ENCODE results near the gene CDKAL1. TPM values are rescaled to one million over a fixed set of nuclear protein-coding genes. Genes with fewer than 3 reads are reported as not detected.

CDKAL1 gene
- total and polyA plus RNA-seq, 9 of the 15 experiments (the other 6 are each of a cell fraction or from before 2014, with no cell fraction given), result 11.2 to 36.3 (median 20.1) TPM

DNA sequence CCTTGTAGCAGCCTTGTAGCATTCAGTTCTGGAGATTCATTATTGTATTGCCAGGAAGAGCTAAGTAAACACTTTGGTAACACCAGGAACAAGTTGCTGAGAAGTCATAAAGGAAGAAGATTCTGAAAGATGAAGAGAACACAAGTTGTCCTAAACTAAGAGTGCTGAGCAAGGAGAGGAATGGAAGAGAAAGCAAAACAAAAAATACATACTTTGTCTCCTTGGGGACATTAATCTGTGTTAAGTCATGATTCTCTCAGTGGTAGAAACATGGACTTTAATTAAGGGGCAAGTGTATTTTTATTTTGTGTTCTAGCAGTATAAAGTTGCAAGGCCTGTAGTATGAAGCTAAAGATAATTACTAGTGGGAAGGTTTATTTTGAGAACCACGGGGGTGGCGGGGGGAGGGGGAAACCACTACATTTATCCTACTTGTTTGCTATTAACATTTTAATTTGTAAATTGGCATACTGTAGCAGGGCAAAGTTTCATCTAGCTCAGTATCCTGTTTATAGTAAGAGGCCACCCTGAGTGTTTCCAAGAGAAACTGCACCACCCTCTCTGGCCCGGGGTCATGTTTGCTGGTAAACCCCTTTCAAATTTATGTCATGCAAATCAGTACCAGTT is 463.0 kb downstream of the CDKAL1 start:
- POLR2A ChIA-PET, result no interaction called here
- in situ Hi-C loops (cut with MboI) (no loop called here), intact Hi-C loops (cut with micrococcal nuclease) (no loop called here)
- H4K20me1 ChIP-seq (replicated peaks; ENCODE audit: control insufficient read depth, insufficient read depth, low read length), result no peaks in the 10 kb centered on the region
- no peaks in the 10 kb centered on the region for H3K9me1 ChIP-seq (ENCODE audit: control insufficient read depth, insufficient read depth, low read length)
- no TSS peak for BruUV-seq (replicated peaks)
- FAIRE-seq, result no peak
- H3K9ac ChIP-seq (ENCODE audit: insufficient read depth in 1 of 2, low read depth in 2 of 2, low read length in 2 of 2), result no peak overlapping the region
- no peak overlapping the region for H3K4me2 ChIP-seq (ENCODE audit: insufficient read depth, low read length)
- peaks cover 3% of the 10 kb centered on the region; the same call in 1 of the 3 replicates for H3K36me3 ChIP-seq (ENCODE audit: control insufficient read depth, insufficient read depth, low read length)
- CTCF ChIA-PET (ENCODE audit: low intra/inter-chr PET ratio), result no interaction called here
- no peaks in the 10 kb centered on the region for H3K79me2 ChIP-seq (ENCODE audit: control insufficient read depth, insufficient read depth, low read length)
- no peaks in the 10 kb centered on the region for H3K27me3 ChIP-seq (ENCODE audit: control insufficient read depth in 2 of 2, insufficient read depth in 2 of 2, low read length in 2 of 2)
- DNase-seq (ENCODE audit: extremely low read depth in 1 of 4, low spot score in 3 of 4), result no peak
- TF ChIP-seq, protein P1, sequence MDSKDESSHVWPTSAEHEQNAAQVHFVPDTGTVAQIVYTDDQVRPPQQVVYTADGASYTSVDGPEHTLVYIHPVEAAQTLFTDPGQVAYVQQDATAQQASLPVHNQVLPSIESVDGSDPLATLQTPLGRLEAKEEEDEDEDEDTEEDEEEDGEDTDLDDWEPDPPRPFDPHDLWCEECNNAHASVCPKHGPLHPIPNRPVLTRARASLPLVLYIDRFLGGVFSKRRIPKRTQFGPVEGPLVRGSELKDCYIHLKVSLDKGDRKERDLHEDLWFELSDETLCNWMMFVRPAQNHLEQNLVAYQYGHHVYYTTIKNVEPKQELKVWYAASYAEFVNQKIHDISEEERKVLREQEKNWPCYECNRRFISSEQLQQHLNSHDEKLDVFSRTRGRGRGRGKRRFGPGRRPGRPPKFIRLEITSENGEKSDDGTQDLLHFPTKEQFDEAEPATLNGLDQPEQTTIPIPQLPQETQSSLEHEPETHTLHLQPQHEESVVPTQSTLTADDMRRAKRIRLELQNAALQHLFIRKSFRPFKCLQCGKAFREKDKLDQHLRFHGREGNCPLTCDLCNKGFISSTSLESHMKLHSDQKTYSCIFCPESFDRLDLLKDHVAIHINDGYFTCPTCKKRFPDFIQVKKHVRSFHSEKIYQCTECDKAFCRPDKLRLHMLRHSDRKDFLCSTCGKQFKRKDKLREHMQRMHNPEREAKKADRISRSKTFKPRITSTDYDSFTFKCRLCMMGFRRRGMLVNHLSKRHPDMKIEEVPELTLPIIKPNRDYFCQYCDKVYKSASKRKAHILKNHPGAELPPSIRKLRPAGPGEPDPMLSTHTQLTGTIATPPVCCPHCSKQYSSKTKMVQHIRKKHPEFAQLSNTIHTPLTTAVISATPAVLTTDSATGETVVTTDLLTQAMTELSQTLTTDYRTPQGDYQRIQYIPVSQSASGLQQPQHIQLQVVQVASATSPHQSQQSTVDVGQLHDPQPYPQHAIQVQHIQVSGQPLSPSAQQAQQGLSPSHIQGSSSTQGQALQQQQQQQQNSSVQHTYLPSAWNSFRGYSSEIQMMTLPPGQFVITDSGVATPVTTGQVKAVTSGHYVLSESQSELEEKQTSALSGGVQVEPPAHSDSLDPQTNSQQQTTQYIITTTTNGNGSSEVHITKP (IDR thresholded peaks at IDR 0.05; ENCODE audit: partially characterized antibody), result peak; percentile 37
- no peak for TF ChIP-seq RBM39 (optimal IDR thresholded peaks at IDR 0.05; ENCODE audit: low read depth, low read length)
- no peak overlapping the region for H3K4me3 ChIP-seq
- H2AFZ ChIP-seq (ENCODE audit: low read depth, low read length), result no peak overlapping the region
- no peaks in the 10 kb centered on the region for H3K4me1 ChIP-seq (replicated peaks in 1 of 2; ENCODE audit: control insufficient read depth in 2 of 2, insufficient read depth in 2 of 2, low read length in 2 of 2)
- no peaks in the 10 kb centered on the region for H3K9me3 ChIP-seq (replicated peaks; ENCODE audit: control insufficient read depth, insufficient read depth, low read depth, low read length)
- ATAC-seq, result no peak
- H3K27ac ChIP-seq (ENCODE audit: extremely low read depth, low read depth, low read length), result no peak overlapping the region
- WGBS (ENCODE audit: insufficient coverage, low coverage, missing lambda C conversion rate), result 57% methylated on average over 3 of the region's 3 CpGs

Measured in K562 (cell line).